IMR-90 (cell line): ENCODE measurements around the gene CALM1. TPM values are rescaled to one million over a fixed set of nuclear protein-coding genes. Genes with fewer than 3 reads are reported as not detected.

Experiments used
- ATAC-seq: fragments of 200-7000 bp; cut with Tn5 transposase; 2 replicates; pipeline ENCODE4 v1.9.1; 2020; ENCODE audit warnings: low read depth, mild to moderate bottlenecking, moderate library complexity
- BruUV-seq: library from RNA; stranded (reverse); fragments of 400-500 nt; replicated peaks from 2 replicates; lab custom pipeline; 2021; lab: Mats Ljungman, UMichigan
- CTCF ChIA-PET: fragments of 300-600 bp; formaldehyde crosslinking; extraction: SDS; loops from one replicate; lab custom pipeline; 2021; ENCODE audit warnings: antibody characterized with exemption; lab: Yijun Ruan, JAX
- POLR2A ChIA-PET: fragments of 300-600 bp; sonication (Branson Sonifier 250); formaldehyde crosslinking; loops from one replicate; lab custom pipeline; 2022; ENCODE audit warnings: antibody characterized with exemption; ENCODE audit not compliant: unreplicated experiment; lab: Charles Lee
- DNase-seq: peaks from one replicate; pipeline ENCODE4 v3.0.0; 2013
- H2AFZ ChIP-seq: replicated peaks from 2 replicates; pipeline ENCODE3; 2013; ENCODE audit warnings: low read length, mild to moderate bottlenecking; ENCODE audit not compliant: poor library complexity
- H2AK5ac ChIP-seq: 2 replicates; pipeline ENCODE4 v1.6.1; 2013; ENCODE audit warnings: low read depth, low read length, inconsistent platforms
- H2AK9ac ChIP-seq: replicated peaks from 2 replicates; pipeline ENCODE3; 2013; ENCODE audit warnings: mild to moderate bottlenecking, low read depth, low read length, moderate library complexity; ENCODE audit not compliant: poor library complexity
- H2BK120ac ChIP-seq: 2 replicates; pipeline ENCODE4 v1.6.1; 2013; ENCODE audit warnings: low read depth, low read length, inconsistent platforms
- H2BK15ac ChIP-seq: 3 replicates; pipeline ENCODE4 v1.6.1; 2013; ENCODE audit warnings: low read depth, low read length, inconsistent platforms
- H2BK20ac ChIP-seq: 2 replicates; pipeline ENCODE4 v1.6.1; 2013; ENCODE audit warnings: low read depth, mild to moderate bottlenecking, inconsistent platforms, low read length, moderate library complexity
- H2BK5ac ChIP-seq: 2 replicates; pipeline ENCODE4 v1.6.1; 2013; ENCODE audit warnings: mild to moderate bottlenecking, low read depth, low read length, inconsistent platforms; ENCODE audit not compliant: poor library complexity, severe bottlenecking
- H3K14ac ChIP-seq: replicated peaks from 2 replicates; pipeline ENCODE4 v1.6.1; 2013; ENCODE audit warnings: low read depth, low read length, inconsistent platforms
- H3K18ac ChIP-seq: 2 replicates; pipeline ENCODE4 v1.6.1; 2013; ENCODE audit warnings: low read depth, low read length, control low read depth
- H3K23ac ChIP-seq: 2 replicates; pipeline ENCODE4 v1.6.1; 2013; ENCODE audit warnings: low read depth, low read length, inconsistent platforms
- H3K27ac ChIP-seq: 2 replicates; pipeline ENCODE4 v1.5.1; 2013; ENCODE audit warnings: mild to moderate bottlenecking, control low read depth, low read length; ENCODE audit not compliant: insufficient read depth
- H3K27me3 ChIP-seq: 2 replicates; pipeline ENCODE4 v1.6.1; 2013; ENCODE audit warnings: low read length; ENCODE audit not compliant: control insufficient read depth, insufficient read depth
- H3K36me3 ChIP-seq: 2 replicates; pipeline ENCODE4 v1.6.1; 2013; ENCODE audit warnings: low read length, mixed read lengths; ENCODE audit not compliant: control insufficient read depth, insufficient read depth
- H3K4ac ChIP-seq: 2 replicates; pipeline ENCODE4 v1.6.1; 2013; ENCODE audit warnings: low read depth, low read length, inconsistent platforms
- H3K4me1 ChIP-seq: 2 replicates; pipeline ENCODE4 v1.6.1; 2013; ENCODE audit warnings: low read length, mixed read lengths; ENCODE audit not compliant: control insufficient read depth, insufficient read depth
- H3K4me2 ChIP-seq: 2 replicates; pipeline ENCODE4 v1.6.1; 2013; ENCODE audit warnings: low read depth, mild to moderate bottlenecking, control low read depth, low read length, moderate library complexity
- H3K4me3 ChIP-seq: 2 replicates; pipeline ENCODE4 v1.5.1; 2013; ENCODE audit warnings: low read depth, mild to moderate bottlenecking, control low read depth, low read length, moderate library complexity; ENCODE audit not compliant: insufficient read depth
- H3K56ac ChIP-seq: 2 replicates; pipeline ENCODE4 v1.6.1; 2013; ENCODE audit warnings: low read length, inconsistent platforms; ENCODE audit not compliant: insufficient read depth; ENCODE audit errors: extremely low read depth
- H3K79me1 ChIP-seq, 2 experiments: 2 replicates each; pipeline ENCODE4 v1.6.1; 2013; ENCODE audit warnings: low read length in 2 of 2, inconsistent platforms in 1 of 2, low read depth in 1 of 2
- H3K9ac ChIP-seq: 2 replicates; pipeline ENCODE4 v1.6.1; 2013; ENCODE audit warnings: low read depth, low read length, control low read depth
- H3K9me1 ChIP-seq: 2 replicates; pipeline ENCODE4 v1.6.1; 2013; ENCODE audit warnings: low read length, inconsistent platforms; ENCODE audit not compliant: insufficient read depth
- H3K9me3 ChIP-seq: 2 replicates; pipeline ENCODE4 v1.6.1; 2013; ENCODE audit warnings: low read length; ENCODE audit not compliant: control insufficient read depth, insufficient read depth
- H4K20me1 ChIP-seq: 2 replicates; pipeline ENCODE4 v1.6.1; 2013; ENCODE audit warnings: low read length, inconsistent platforms; ENCODE audit not compliant: insufficient read depth
- H4K5ac ChIP-seq: 2 replicates; pipeline ENCODE4 v1.6.1; 2013; ENCODE audit warnings: mild to moderate bottlenecking, low read depth, low read length, control low read depth
- H4K8ac ChIP-seq, 2 experiments: 2 replicates each; pipeline ENCODE4 v1.6.1; 2013; ENCODE audit warnings: low read depth in 2 of 2, low read length in 2 of 2, control low read depth in 1 of 2, inconsistent platforms in 1 of 2
- H4K91ac ChIP-seq: 2 replicates; pipeline ENCODE4 v1.6.1; 2013; ENCODE audit warnings: low read depth, low read length, inconsistent platforms; ENCODE audit not compliant: insufficient read depth
- BHLHE40 ChIP-seq: fragments of 150-350 bp; IDR thresholded peaks from 2 replicates; pipeline ENCODE4 v1.6.1; 2016; ENCODE audit warnings: mild to moderate bottlenecking, low read depth, low read length
- CHD1 ChIP-seq: IDR thresholded peaks from 2 replicates; pipeline ENCODE4 v1.6.1; 2012; ENCODE audit warnings: low read depth, low read length, improper control_type of control experiment
- WGBS, 2 experiments: methylation state at CpG; one replicate each; pipeline versions ENCODE4 v1.1.5 to v1.1.7; 2013; ENCODE audit warnings: missing lambda C conversion rate in 2 of 2; ENCODE audit not compliant: insufficient read length in 1 of 2; ENCODE audit errors: extremely low coverage in 2 of 2; 5-methylcytosine and 5-hydroxymethylcytosine counted together
- dilution Hi-C: fragments of 300-500 bp; cut with HindIII; formaldehyde crosslinking; loops from one replicate; pipeline ENCODE4 v1.14.3; 2018; ENCODE audit warnings: low sequenced_read_pairs; ENCODE audit not compliant: unreplicated experiment
- in situ Hi-C: fragments of 300-500 bp; cut with MboI; formaldehyde crosslinking; loops from 3 replicates; pipeline ENCODE4 v1.14.3; 2019; ENCODE audit warnings: low sequenced_read_pairs, inconsistent platforms, mixed read lengths
- intact Hi-C: fragments of 100-400 bp; cut with micrococcal nuclease; formaldehyde crosslinking; loops from 2 replicates; pipeline ENCODE4 v1.10.0; 2022
- polyA plus RNA-seq, 3 experiments: library from polyadenylated mRNA; depleted of rRNA; stranded (reverse); fragments of >200 nt; gene quantifications; 2 replicates each; pipeline ENCODE4 v1.2.3, GENCODE V29; 2012; ENCODE audit warnings: low replicate concordance in 1 of 3
- total RNA-seq: library from RNA; depleted of rRNA; stranded (reverse); fragments of >200 nt; gene quantifications from 2 replicates; pipeline ENCODE4 v1.2.3, GENCODE V29; 2012

Gene CALM1
- total and polyA plus RNA-seq, 2 of the 4 experiments (the other 2 are of a cell fraction), result 72.9 to 188 TPM

DNA sequence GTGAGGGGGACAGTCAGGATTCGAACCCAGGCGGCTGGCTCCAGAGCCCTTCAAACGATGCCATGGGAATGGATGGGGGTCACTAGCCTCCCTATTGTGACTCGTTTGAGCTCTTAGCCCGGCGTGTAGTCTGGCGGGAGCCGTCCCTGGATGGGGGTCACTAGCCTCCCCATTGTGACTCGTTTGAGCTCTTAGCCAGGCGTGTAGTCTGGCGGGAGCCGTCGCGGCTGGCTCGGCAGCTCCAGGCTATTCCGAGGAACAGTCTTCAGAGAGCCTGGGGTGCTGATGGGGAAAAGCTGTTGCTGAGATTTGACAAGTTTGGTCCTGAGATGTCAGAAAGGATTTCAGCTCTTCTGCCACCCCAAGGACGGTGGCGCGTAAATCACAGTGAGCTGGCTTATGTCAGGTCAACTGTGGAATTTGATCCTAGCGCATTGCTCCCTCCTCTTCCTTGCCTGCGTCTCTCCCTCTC, 58.3 kb downstream of the CALM1 start:
- Histone ChIP-seq H2AK9ac (no peak overlapping the region), H3K23ac (no peak overlapping the region), H2BK120ac (no peak overlapping the region), H3K14ac (no peak overlapping the region), H3K4me1 (no peaks in the 10 kb centered on the region), H2AK5ac (no peak overlapping the region), H3K27ac (no peak overlapping the region), H4K8ac (no peak overlapping the region), H3K9me3 (no peaks in the 10 kb centered on the region), H3K4me2 (no peak overlapping the region), H3K4me3 (no peak overlapping the region), H3K79me1 (no peaks in the 10 kb centered on the region), H4K5ac (no peak overlapping the region), H3K9me1 (no peaks in the 10 kb centered on the region), H3K4ac (no peak overlapping the region), H2BK5ac (no peak overlapping the region), H3K9ac (no peak overlapping the region), H4K91ac (no peak overlapping the region), H4K20me1 (no peaks in the 10 kb centered on the region), H2BK20ac (no peak overlapping the region), H3K36me3 (no peaks in the 10 kb centered on the region), H3K27me3 (peaks cover 32% of the 10 kb centered on the region), H3K56ac (no peak overlapping the region), H2BK15ac (no peak overlapping the region), H3K18ac (no peak overlapping the region), H2AFZ (no peak overlapping the region)
- in situ Hi-C loops, result no loop called here
- dilution Hi-C loops, result no loop called here
- ChIA-PET CTCF (no interaction called here), POLR2A (no interaction called here)
- DNase-seq (no peak), ATAC-seq (no peak)
- TF ChIP-seq BHLHE40 (no peak), CHD1 (no peak)
- intact Hi-C loops, result no loop called here
- no TSS peak for BruUV-seq
- WGBS, 2 experiments, result 32% methylated on average over 6 of the region's 21 CpGs; no CpG with 5 or more reads in 1 of the 2 experiments
